ENCODE results near the gene COL1A1. TPM values are rescaled to one million over a fixed set of nuclear protein-coding genes. Genes with fewer than 3 reads are reported as not detected.

COL1A1 gene
- total and polyA plus RNA-seq, 2 of the 13 experiments (the other 11 are each of a cell fraction or from before 2014, with no cell fraction given), result 0.05 TPM; not detected in 1

GRCh38 chr17:50210240-50211225 lies 9.1 kb upstream of the COL1A1 start (continued):
- TF ChIP-seq KLF12 (CRISPR knock-in tag; IDR thresholded peaks at IDR 0.05; ENCODE audit: borderline replicate concordance), result no peak
- TF ChIP-seq PATZ1 (CRISPR knock-in tag; IDR thresholded peaks at IDR 0.05), result peak; percentile 70
- TF ChIP-seq HMGXB4 (CRISPR knock-in tag; IDR thresholded peaks at IDR 0.05; ENCODE audit: borderline replicate concordance in 1 of 2, low read depth in 1 of 2), result no peak
- TF ChIP-seq ELF1 (CRISPR knock-in tag; IDR thresholded peaks at IDR 0.05), result no peak
- TF ChIP-seq CEBPG (CRISPR knock-in tag; IDR thresholded peaks at IDR 0.05), result no peak
- no peak for TF ChIP-seq ZNF329 (CRISPR knock-in tag; IDR thresholded peaks at IDR 0.05; ENCODE audit: low read depth)
- TF ChIP-seq ZNF850 (CRISPR knock-in tag; conservative IDR thresholded peaks at IDR 0.05), result no peak
- TF ChIP-seq ZNF430 (CRISPR knock-in tag; IDR thresholded peaks at IDR 0.05), result no peak
- no peak for TF ChIP-seq THYN1 (CRISPR knock-in tag; IDR thresholded peaks at IDR 0.05; ENCODE audit: borderline replicate concordance, low read depth)
- TF ChIP-seq FUBP1 (CRISPR knock-in tag; IDR thresholded peaks at IDR 0.05; ENCODE audit: borderline replicate concordance), result no peak
- no peak for TF ChIP-seq MZF1 (CRISPR knock-in tag; IDR thresholded peaks at IDR 0.05; ENCODE audit: borderline replicate concordance)
- no peak for TF ChIP-seq PREB (CRISPR knock-in tag; IDR thresholded peaks at IDR 0.05)
- no peak for TF ChIP-seq CHD2 (IDR thresholded peaks at IDR 0.05; ENCODE audit: low read depth, low read length)
- no peak for TF ChIP-seq ZNF75D (CRISPR knock-in tag; IDR thresholded peaks at IDR 0.05; ENCODE audit: borderline replicate concordance)
- TF ChIP-seq MXD3 (CRISPR knock-in tag; IDR thresholded peaks at IDR 0.05), result no peak; the same call in 1 of the 2 replicates
- no peak for TF ChIP-seq ZNF576 (CRISPR knock-in tag; IDR thresholded peaks at IDR 0.05)
- TF ChIP-seq ZNF383 (CRISPR knock-in tag; IDR thresholded peaks at IDR 0.05; ENCODE audit: borderline replicate concordance), result 0 out of 2 replicates have a peak, but pooled peaks have one; percentile 36
- TF ChIP-seq NR0B2 (CRISPR knock-in tag; IDR thresholded peaks at IDR 0.05), result no peak
